OCI-LY1 (cell line): ENCODE measurements around the gene NPLOC4.

Experiments
- H2AFZ ChIP-seq: fragments of 200-600 bp; sonication (generic), shearing (Covaris generic); 2 replicates; pipeline ENCODE4 v1.6.0; 2014; ENCODE audit warnings: antibody characterized with exemption, mild to moderate bottlenecking, low read length
- H3F3A ChIP-seq: fragments of 200-600 bp; sonication (generic), shearing (Covaris generic); 2 replicates; pipeline ENCODE4 v1.6.0; 2014; ENCODE audit warnings: mild to moderate bottlenecking, antibody characterized with exemption, low read length, moderate library complexity; ENCODE audit not compliant: insufficient read depth
- H3K27ac ChIP-seq: fragments of 200-600 bp; sonication (generic); 2 replicates; pipeline ENCODE4 v1.5.1; 2014; ENCODE audit warnings: low read length, mixed run types, mild to moderate bottlenecking, low read depth; ENCODE audit not compliant: poor library complexity, severe bottlenecking
- H3K27me3 ChIP-seq: fragments of 200-600 bp; sonication (generic); 2 replicates; pipeline ENCODE4 v1.6.0; 2014; ENCODE audit warnings: antibody characterized with exemption, mild to moderate bottlenecking, low read length, moderate library complexity; ENCODE audit not compliant: insufficient read depth
- H3K36me3 ChIP-seq: fragments of 200-600 bp; sonication (generic); 2 replicates; pipeline ENCODE4 v1.6.1; 2014; ENCODE audit warnings: mild to moderate bottlenecking, antibody characterized with exemption, low read length, moderate library complexity, mixed read lengths; ENCODE audit not compliant: insufficient read depth
- H3K4me1 ChIP-seq: fragments of 200-600 bp; sonication (generic); 2 replicates; pipeline ENCODE4 v1.5.1; 2014; ENCODE audit warnings: mild to moderate bottlenecking, low read length, moderate library complexity; ENCODE audit not compliant: insufficient read depth, severe bottlenecking
- H3K4me2 ChIP-seq: fragments of 200-600 bp; sonication (generic), shearing (Covaris generic); 2 replicates; pipeline ENCODE4 v1.6.1; 2014; ENCODE audit warnings: low read length
- H3K4me3 ChIP-seq: fragments of 200-600 bp; sonication (generic); 2 replicates; pipeline ENCODE4 v1.5.1; 2014; ENCODE audit warnings: low read length, low read depth, mild to moderate bottlenecking, mixed read lengths; ENCODE audit not compliant: poor library complexity, severe bottlenecking
- H3K79me2 ChIP-seq: fragments of 200-600 bp; shearing (Covaris generic); 2 replicates; pipeline ENCODE4 v1.6.1; 2016; ENCODE audit warnings: mixed run types, low read length, mixed read lengths; ENCODE audit not compliant: insufficient read depth
- H3K9ac ChIP-seq: fragments of 200-600 bp; sonication (generic), shearing (Covaris generic); 2 replicates; pipeline ENCODE4 v1.6.1; 2014; ENCODE audit warnings: mild to moderate bottlenecking, low read length, mixed read lengths
- H3K9me2 ChIP-seq: fragments of 200-600 bp; sonication (generic), shearing (Covaris generic); 2 replicates; pipeline ENCODE4 v1.6.1; 2014; ENCODE audit warnings: low read depth, mild to moderate bottlenecking, low read length, mixed read lengths
- H3K9me3 ChIP-seq: fragments of 200-600 bp; shearing (Covaris generic); 2 replicates; pipeline ENCODE4 v1.6.1; 2014; ENCODE audit warnings: low read length, mixed read lengths
- H4K20me1 ChIP-seq: fragments of 200-600 bp; sonication (generic), shearing (Covaris generic); 2 replicates; pipeline ENCODE4 v1.6.0; 2016; ENCODE audit warnings: mild to moderate bottlenecking, low read length; ENCODE audit not compliant: insufficient read depth
- EZH2 ChIP-seq: fragments of 200-600 bp; sonication (generic), shearing (Covaris generic); IDR thresholded peaks from 2 replicates; pipeline ENCODE4 v1.8.0; 2017; ENCODE audit warnings: borderline replicate concordance, mixed run types, mild to moderate bottlenecking, antibody characterized with exemption, low read length, moderate library complexity, mixed read lengths
- TF ChIP-seq, protein P1 (sequence below): fragments of 200-600 bp; sonication (generic), shearing (Covaris generic); IDR thresholded peaks from 2 replicates; pipeline ENCODE4 v1.5.1; 2017; ENCODE audit warnings: mild to moderate bottlenecking, antibody characterized with exemption, low read length, moderate library complexity, mixed read lengths

NPLOC4 gene

DNA sequence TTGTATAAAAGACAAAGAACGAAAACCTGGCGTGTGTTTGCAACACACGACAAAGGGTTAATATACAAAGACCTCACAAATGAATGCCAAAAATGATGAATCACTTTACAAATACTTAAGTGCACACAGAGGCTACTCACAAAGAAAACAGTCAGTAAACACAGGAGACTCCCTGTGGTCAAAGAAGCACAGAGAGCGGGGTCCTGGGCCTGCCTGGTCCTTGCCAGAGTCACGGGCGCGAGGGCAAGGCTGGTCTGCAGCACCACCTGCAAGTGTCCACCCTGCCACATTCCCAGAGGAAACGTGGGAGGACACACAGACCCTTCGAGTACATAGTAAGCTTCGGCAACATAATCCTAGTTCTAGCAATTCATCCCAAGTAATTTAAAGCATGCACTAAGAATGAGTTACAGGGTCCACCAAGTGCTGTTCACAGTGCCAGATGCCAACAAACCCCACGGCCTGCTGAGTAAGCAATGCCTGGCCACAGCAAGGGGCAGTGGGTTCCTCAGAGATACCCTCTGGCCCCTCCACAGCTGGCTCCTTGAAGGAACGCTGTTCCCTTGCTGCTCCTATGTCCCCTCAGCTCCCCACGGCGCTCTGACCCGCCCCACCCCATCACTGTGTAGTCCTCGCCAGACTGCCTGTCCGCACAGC, 60.2 kb downstream of the NPLOC4 start:
- Histone ChIP-seq H3K9me3 (no peaks in the 10 kb centered on the region), H3K79me2 (no peaks in the 10 kb centered on the region), H3K9ac (no peak overlapping the region), H3K36me3 (peaks cover 80% of the 10 kb centered on the region), H3K4me3 (no peak overlapping the region), H3K9me2 (no peaks in the 10 kb centered on the region), H3F3A (no peaks in the 10 kb centered on the region), H3K27ac (no peak overlapping the region), H3K27me3 (no peaks in the 10 kb centered on the region), H3K4me1 (no peaks in the 10 kb centered on the region), H2AFZ (no peak overlapping the region), H3K4me2 (no peak overlapping the region), H4K20me1 (no peaks in the 10 kb centered on the region)
- no peak for TF ChIP-seq EZH2
- TF ChIP-seq, protein P1, sequence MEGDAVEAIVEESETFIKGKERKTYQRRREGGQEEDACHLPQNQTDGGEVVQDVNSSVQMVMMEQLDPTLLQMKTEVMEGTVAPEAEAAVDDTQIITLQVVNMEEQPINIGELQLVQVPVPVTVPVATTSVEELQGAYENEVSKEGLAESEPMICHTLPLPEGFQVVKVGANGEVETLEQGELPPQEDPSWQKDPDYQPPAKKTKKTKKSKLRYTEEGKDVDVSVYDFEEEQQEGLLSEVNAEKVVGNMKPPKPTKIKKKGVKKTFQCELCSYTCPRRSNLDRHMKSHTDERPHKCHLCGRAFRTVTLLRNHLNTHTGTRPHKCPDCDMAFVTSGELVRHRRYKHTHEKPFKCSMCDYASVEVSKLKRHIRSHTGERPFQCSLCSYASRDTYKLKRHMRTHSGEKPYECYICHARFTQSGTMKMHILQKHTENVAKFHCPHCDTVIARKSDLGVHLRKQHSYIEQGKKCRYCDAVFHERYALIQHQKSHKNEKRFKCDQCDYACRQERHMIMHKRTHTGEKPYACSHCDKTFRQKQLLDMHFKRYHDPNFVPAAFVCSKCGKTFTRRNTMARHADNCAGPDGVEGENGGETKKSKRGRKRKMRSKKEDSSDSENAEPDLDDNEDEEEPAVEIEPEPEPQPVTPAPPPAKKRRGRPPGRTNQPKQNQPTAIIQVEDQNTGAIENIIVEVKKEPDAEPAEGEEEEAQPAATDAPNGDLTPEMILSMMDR = no peak

- H3F3A ChIP-seq = no peaks in the 10 kb centered on the region
- H3K36me3 ChIP-seq = peaks cover 84% of the 10 kb centered on the region
- no peaks in the 10 kb centered on the region for H3K27me3 ChIP-seq
- H3K9me2 ChIP-seq = no peaks in the 10 kb centered on the region
- no peak overlapping the region for H2AFZ ChIP-seq
- H3K4me3 ChIP-seq = no peak overlapping the region
- H3K9ac ChIP-seq = no peak overlapping the region
- H3K4me2 ChIP-seq = no peak overlapping the region
- no peaks in the 10 kb centered on the region for H3K79me2 ChIP-seq
- H3K4me1 ChIP-seq = no peaks in the 10 kb centered on the region
- no peak for TF ChIP-seq EZH2
- TF ChIP-seq, protein P1 = no peak
- no peak overlapping the region for H3K27ac ChIP-seq
- no peaks in the 10 kb centered on the region for H3K9me3 ChIP-seq
- no peaks in the 10 kb centered on the region for H4K20me1 ChIP-seq
Measured at GRCh38 chr17:81575836-81576235, 61.1 kb downstream of the NPLOC4 start.

DNA sequence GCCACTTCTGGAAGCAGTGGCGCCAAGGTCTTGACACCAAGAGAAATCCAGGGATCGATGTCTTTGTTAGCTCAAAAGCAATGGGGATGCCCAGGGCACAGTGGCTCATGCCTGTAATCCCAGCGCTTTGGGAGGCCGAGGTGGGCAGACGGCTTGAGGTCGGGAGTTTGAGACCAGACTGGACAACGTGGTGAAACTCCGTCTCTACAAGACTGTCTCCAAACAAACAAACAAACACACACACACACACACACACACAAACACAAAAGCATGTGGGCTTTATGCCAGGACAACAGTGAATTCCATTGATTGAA, 62.3 kb downstream of the NPLOC4 start:
- Histone ChIP-seq H3F3A (no peaks in the 10 kb centered on the region), H3K27ac (no peak overlapping the region), H3K4me1 (no peaks in the 10 kb centered on the region)

More for the DNA sequence above, 62.3 kb downstream of the NPLOC4 start:
- H3K9me2 ChIP-seq = no peaks in the 10 kb centered on the region
- H4K20me1 ChIP-seq = no peaks in the 10 kb centered on the region
- no peak overlapping the region for H3K4me3 ChIP-seq
- H2AFZ ChIP-seq = no peak overlapping the region
- TF ChIP-seq, protein P1 = no peak
- TF ChIP-seq EZH2 = no peak
- H3K27me3 ChIP-seq = no peaks in the 10 kb centered on the region
- no peaks in the 10 kb centered on the region for H3K79me2 ChIP-seq
- no peak overlapping the region for H3K4me2 ChIP-seq
- H3K36me3 ChIP-seq = peaks cover 85% of the 10 kb centered on the region
- no peak overlapping the region for H3K9ac ChIP-seq
- no peaks in the 10 kb centered on the region for H3K9me3 ChIP-seq
